ENCODE measurements around the gene LAMB3. TPM values are rescaled to one million over a fixed set of nuclear protein-coding genes. Genes with fewer than 3 reads are reported as not detected.

Gene LAMB3
- total RNA-seq, 2 experiments from 2014 or later: 0.78 to 0.84 TPM

- POLR2A ChIA-PET: interaction anchor here (0.6 kb wide), 1 partner anchor 196 kb away, joined by 3 read pairs; no protein-coding TSS in a partner anchor
- Mint-ChIP-seq H3K36me3 (ENCODE audit: low read depth) (no peaks in the 10 kb centered on the region), H3K27ac (no peak overlapping the region), H3K9me3 (ENCODE audit: insufficient read depth) (no peaks in the 10 kb centered on the region), H3K4me3 (no peak overlapping the region), H3K27me3 (ENCODE audit: low read depth) (peaks cover 19% of the 10 kb centered on the region), H3K4me1 (ENCODE audit: low read depth) (no peaks in the 10 kb centered on the region)
- DNase-seq (no peak), ATAC-seq (no peak)
- CTCF ChIA-PET: interaction anchor here (1.1 to 3.2 kb wide), 7 partner anchors 9 to 163 kb away, joined by 3 to 13 read pairs (median 3); no protein-coding TSS in a partner anchor
Observed at GRCh38 chr1:209585197-209585596, 67.0 kb downstream of the LAMB3 start.

- DNase-seq (no peak), ATAC-seq (no peak)
- ChIA-PET POLR2A (no interaction called here), CTCF (interaction anchor here (1.1 to 3.2 kb wide), 7 partner anchors 8 to 164 kb away, joined by 3 to 15 read pairs (median 10); no protein-coding TSS in a partner anchor)
- no peak overlapping the region for H3K27ac Mint-ChIP-seq
- no peaks in the 10 kb centered on the region for H3K36me3 Mint-ChIP-seq (ENCODE audit: low read depth)
- no peak overlapping the region for H3K4me3 Mint-ChIP-seq
- H3K4me1 Mint-ChIP-seq (ENCODE audit: low read depth): no peaks in the 10 kb centered on the region
- H3K27me3 Mint-ChIP-seq (ENCODE audit: low read depth): peaks cover 16% of the 10 kb centered on the region
- no peaks in the 10 kb centered on the region for H3K9me3 Mint-ChIP-seq (ENCODE audit: insufficient read depth)
Observed at GRCh38 chr1:209584231-209584672, 68.0 kb downstream of the LAMB3 start.

GRCh38 chr1:209583408-209583807 lies 68.8 kb downstream of the LAMB3 start, which contains the start of gene CAMK1G:
Gene CAMK1G (plus strand): TSS chr1:209583714. CDS start chr1:209594984, 11,270 bp downstream.
- H3K27me3 Mint-ChIP-seq (ENCODE audit: low read depth): peaks cover 16% of the 10 kb centered on the region
- DNase-seq (no peak), ATAC-seq (no peak)
- H3K4me1 Mint-ChIP-seq (ENCODE audit: low read depth): no peaks in the 10 kb centered on the region
- no peaks in the 10 kb centered on the region for H3K9me3 Mint-ChIP-seq (ENCODE audit: insufficient read depth)
- H3K36me3 Mint-ChIP-seq (ENCODE audit: low read depth): no peaks in the 10 kb centered on the region
- no peak within 1 kb of the TSS for H3K4me3 Mint-ChIP-seq
- ChIA-PET POLR2A (no interaction called here), CTCF (interaction anchor here (1.1 to 3.2 kb wide), 9 partner anchors 13 to 165 kb away, joined by 3 to 15 read pairs (median 4); no protein-coding TSS in a partner anchor)
- no peak within 1 kb of the TSS for H3K27ac Mint-ChIP-seq

GRCh38 chr1:209580577-209580976 lies 71.6 kb downstream of the LAMB3 start:
- POLR2A ChIA-PET: no interaction called here
- Mint-ChIP-seq H3K9me3 (ENCODE audit: insufficient read depth) (no peaks in the 10 kb centered on the region), H3K36me3 (ENCODE audit: low read depth) (no peaks in the 10 kb centered on the region), H3K4me1 (ENCODE audit: low read depth) (no peaks in the 10 kb centered on the region), H3K4me3 (no peak overlapping the region), H3K27me3 (ENCODE audit: low read depth) (peaks cover 8% of the 10 kb centered on the region), H3K27ac (no peak overlapping the region)
- ATAC-seq (no peak), DNase-seq (no peak)
- CTCF ChIA-PET: interaction anchor here (1.4 kb wide), 1 partner anchor 11 kb away, joined by 6 read pairs; no protein-coding TSS in a partner anchor

GRCh38 chr1:209577346-209577745 lies 74.9 kb downstream of the LAMB3 start:
- Mint-ChIP-seq H3K36me3 (ENCODE audit: low read depth) (no peaks in the 10 kb centered on the region), H3K4me1 (ENCODE audit: low read depth) (no peaks in the 10 kb centered on the region), H3K9me3 (ENCODE audit: insufficient read depth) (no peaks in the 10 kb centered on the region), H3K27me3 (ENCODE audit: low read depth) (peaks cover 23% of the 10 kb centered on the region), H3K27ac (no peak overlapping the region), H3K4me3 (no peak overlapping the region)
- CTCF ChIA-PET: interaction anchor here (0.7 to 4.4 kb wide), 14 partner anchors 11 to 172 kb away, joined by 3 to 26 read pairs (median 6); no protein-coding TSS in a partner anchor
- DNase-seq: no peak
- no peak for ATAC-seq
- POLR2A ChIA-PET: no interaction called here

GRCh38 chr1:209576392-209577197 lies 75.6 kb downstream of the LAMB3 start:
- CTCF ChIA-PET: interaction anchor here (0.6 to 4.4 kb wide), 23 partner anchors 9 to 310 kb away, joined by 3 to 26 read pairs (median 4); no protein-coding TSS in a partner anchor
- Mint-ChIP-seq H3K27ac (no peak overlapping the region), H3K4me1 (ENCODE audit: low read depth) (no peaks in the 10 kb centered on the region), H3K4me3 (no peak overlapping the region), H3K36me3 (ENCODE audit: low read depth) (no peaks in the 10 kb centered on the region), H3K9me3 (ENCODE audit: insufficient read depth) (no peaks in the 10 kb centered on the region), H3K27me3 (ENCODE audit: low read depth) (peaks cover 27% of the 10 kb centered on the region)
- POLR2A ChIA-PET: no interaction called here
- peak; percentile 92 for ATAC-seq
- peak; percentile 71 for DNase-seq

GRCh38 chr1:209570743-209571142 lies 81.5 kb downstream of the LAMB3 start:
- H3K9me3 Mint-ChIP-seq (ENCODE audit: insufficient read depth): no peaks in the 10 kb centered on the region
- H3K27ac Mint-ChIP-seq: no peak overlapping the region
- ChIA-PET CTCF (interaction anchor here (1.6 to 2.3 kb wide), 4 partner anchors 12 to 178 kb away, joined by 4 to 24 read pairs (median 12); partner anchors contain the start of gene CAMK1G), POLR2A (no interaction called here)
- no peak for DNase-seq
- peaks cover 47% of the 10 kb centered on the region for H3K27me3 Mint-ChIP-seq (ENCODE audit: low read depth)
- H3K4me3 Mint-ChIP-seq: no peak overlapping the region
- peaks cover 9% of the 10 kb centered on the region for H3K4me1 Mint-ChIP-seq (ENCODE audit: low read depth)
- no peak for ATAC-seq
- H3K36me3 Mint-ChIP-seq (ENCODE audit: low read depth): no peaks in the 10 kb centered on the region

- H3K9me3 Mint-ChIP-seq (ENCODE audit: insufficient read depth): no peaks in the 10 kb centered on the region
- H3K4me3 Mint-ChIP-seq: peak overlapping the region; percentile 2
- POLR2A ChIA-PET: no interaction called here
- peaks cover 41% of the 10 kb centered on the region for H3K27me3 Mint-ChIP-seq (ENCODE audit: low read depth)
- DNase-seq (peak; percentile 83), ATAC-seq (peak; percentile 73)
- H3K27ac Mint-ChIP-seq: no peak overlapping the region
- CTCF ChIA-PET: interaction anchor here (0.7 to 2.3 kb wide), 32 partner anchors 9 to 199 kb away, joined by 3 to 24 read pairs (median 4); partner anchors contain the start of genes CAMK1G and HSD11B1
- no peaks in the 10 kb centered on the region for H3K36me3 Mint-ChIP-seq (ENCODE audit: low read depth)
- peaks cover 9% of the 10 kb centered on the region for H3K4me1 Mint-ChIP-seq (ENCODE audit: low read depth)
Observed at GRCh38 chr1:209569455-209570207, 82.6 kb downstream of the LAMB3 start.

GRCh38 chr1:209567698-209568175 lies 84.5 kb downstream of the LAMB3 start:
- DNase-seq: no peak
- no peaks in the 10 kb centered on the region for H3K9me3 Mint-ChIP-seq (ENCODE audit: insufficient read depth)
- no peaks in the 10 kb centered on the region for H3K36me3 Mint-ChIP-seq (ENCODE audit: low read depth)
- POLR2A ChIA-PET: no interaction called here
- H3K27ac Mint-ChIP-seq: no peak overlapping the region
- peaks cover 9% of the 10 kb centered on the region for H3K4me1 Mint-ChIP-seq (ENCODE audit: low read depth)
- no peak for ATAC-seq
- CTCF ChIA-PET: interaction anchor here (0.6 to 3.5 kb wide), 15 partner anchors 8 to 320 kb away, joined by 3 to 26 read pairs (median 7); partner anchors contain the start of gene CAMK1G
- H3K27me3 Mint-ChIP-seq (ENCODE audit: low read depth): peaks cover 37% of the 10 kb centered on the region
- H3K4me3 Mint-ChIP-seq: no peak overlapping the region

GRCh38 chr1:209565759-209566678 lies 86.2 kb downstream of the LAMB3 start:
- peaks cover 9% of the 10 kb centered on the region for H3K4me1 Mint-ChIP-seq (ENCODE audit: low read depth)
- no peaks in the 10 kb centered on the region for H3K9me3 Mint-ChIP-seq (ENCODE audit: insufficient read depth)
- ChIA-PET POLR2A (no interaction called here), CTCF (interaction anchor here (0.6 to 3.5 kb wide), 43 partner anchors 9 to 793 kb away, joined by 3 to 26 read pairs (median 4); partner anchors contain the start of genes C1orf74 and CAMK1G)
- peaks cover 29% of the 10 kb centered on the region for H3K27me3 Mint-ChIP-seq (ENCODE audit: low read depth)
- H3K4me3 Mint-ChIP-seq: no peak overlapping the region
- no peak overlapping the region for H3K27ac Mint-ChIP-seq
- peak; percentile 92 for ATAC-seq
- no peaks in the 10 kb centered on the region for H3K36me3 Mint-ChIP-seq (ENCODE audit: low read depth)
- DNase-seq: peak; percentile 85
